Measurements from ENCODE around the gene STMND1.
"Not testable (repeated sequence)": the region's sequence is repeated elsewhere in the genome, so short reads cannot be mapped to it uniquely, and the experiment has no call there.

GRCh38 chr6:17068972-17069371, 32.9 kb upstream of the STMND1 start:
- TF ChIP-seq POLR2AphosphoS5, CTCF, EP300, POLR2A (IDR thresholded peaks at IDR 0.05): not testable (repeated sequence)
